Activated T-cell treated with anti-CD3 and anti-CD28 coated beads, Interleukin-2, amount 50 U/mL, for 4 hours (primary cell): Measurements from ENCODE around the gene PRIMA1. TPM values are rescaled to one million over a fixed set of nuclear protein-coding genes. Genes with fewer than 3 reads are reported as not detected.

Source experiments
- ATAC-seq, 2 donors: fragments of 200-7000 bp; cut with Tn5 transposase; one replicate each; pipeline ENCODE4 v1.10.0; 2021
- DNase-seq: peaks from one replicate; pipeline ENCODE4 v3.0.0-alpha.2; 2020
- H3K27me3 Mint-ChIP-seq: one replicate; pipeline ENCODE4 v1.8.0; 2021; ENCODE audit warnings: low read depth, mixed read lengths
- H3K36me3 Mint-ChIP-seq: one replicate; pipeline ENCODE4 v1.8.0; 2022; ENCODE audit warnings: mixed read lengths; ENCODE audit not compliant: insufficient read depth
- H3K4me1 Mint-ChIP-seq: one replicate; pipeline ENCODE4 v1.8.0; 2021; ENCODE audit warnings: low read depth, mixed read lengths
- H3K4me3 Mint-ChIP-seq: one replicate; pipeline ENCODE4 v1.8.0; 2021; ENCODE audit warnings: mild to moderate bottlenecking, moderate library complexity, mixed read lengths
- H3K9me3 Mint-ChIP-seq: one replicate; pipeline ENCODE4 v1.8.0; 2021; ENCODE audit warnings: mixed read lengths
- total RNA-seq, 3 donors: library from RNA; stranded (reverse); gene quantifications; one replicate each; pipeline ENCODE4 v1.2.1, GENCODE V29; 2021

PRIMA1 gene
- total RNA-seq, 3 donors from 2014 or later: not detected

GRCh38 chr14:93723001-93723400, 65.3 kb downstream of the PRIMA1 start:
- H3K9me3 Mint-ChIP-seq: no peaks in the 10 kb centered on the region
- peaks cover 1% of the 10 kb centered on the region for H3K27me3 Mint-ChIP-seq
- no peak for ATAC-seq
- no peaks in the 10 kb centered on the region for H3K36me3 Mint-ChIP-seq
- no peak for DNase-seq
- no peaks in the 10 kb centered on the region for H3K4me1 Mint-ChIP-seq
- no peak overlapping the region for H3K4me3 Mint-ChIP-seq

GRCh38 chr14:93720981-93721483, 67.3 kb downstream of the PRIMA1 start:
- no peak for ATAC-seq
- H3K4me1 Mint-ChIP-seq: no peaks in the 10 kb centered on the region
- DNase-seq: no peak
- no peaks in the 10 kb centered on the region for H3K27me3 Mint-ChIP-seq
- H3K4me3 Mint-ChIP-seq: no peak overlapping the region
- no peaks in the 10 kb centered on the region for H3K36me3 Mint-ChIP-seq
- H3K9me3 Mint-ChIP-seq: no peaks in the 10 kb centered on the region

DNA sequence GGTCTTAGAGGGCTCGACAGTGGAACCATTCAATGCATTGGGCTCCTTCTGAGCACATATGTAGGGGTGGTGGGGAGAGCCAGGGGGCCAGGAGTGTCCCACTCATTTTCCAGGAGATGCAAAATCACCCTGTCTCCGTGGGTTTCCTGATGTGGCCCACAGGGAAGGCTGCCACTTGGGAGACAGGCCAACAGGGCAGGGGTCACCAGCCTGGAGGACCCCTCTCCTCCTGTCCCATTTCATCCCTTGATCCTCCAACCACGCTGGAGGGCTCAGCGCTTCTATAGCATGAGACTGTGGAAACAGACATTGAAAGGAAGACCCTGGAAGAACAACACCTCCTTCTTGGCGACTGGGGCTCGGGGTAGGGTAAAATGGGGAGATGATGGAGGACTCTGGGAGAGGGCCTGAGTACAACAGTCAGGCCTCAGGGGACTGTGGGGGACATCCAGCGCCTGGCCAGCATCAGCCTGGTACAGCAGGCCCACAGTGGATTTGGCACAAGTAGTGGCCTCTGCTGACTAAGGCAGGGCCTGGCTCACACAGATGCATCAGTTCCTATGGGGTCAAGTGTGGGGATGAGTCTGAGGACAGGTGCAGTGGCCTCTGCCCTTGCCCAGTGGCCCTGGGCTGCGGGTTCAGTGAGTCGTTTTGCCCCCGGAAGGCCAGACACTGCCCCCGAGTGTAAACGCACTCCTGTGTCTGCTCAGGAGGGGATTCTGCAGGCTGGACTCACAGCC, 68.0 kb downstream of the PRIMA1 start:
- Mint-ChIP-seq H3K36me3 (no peaks in the 10 kb centered on the region), H3K27me3 (peaks cover 4% of the 10 kb centered on the region), H3K4me1 (no peaks in the 10 kb centered on the region), H3K4me3 (no peak overlapping the region), H3K9me3 (no peaks in the 10 kb centered on the region)
- ATAC-seq: no peak
- DNase-seq: no peak

DNA sequence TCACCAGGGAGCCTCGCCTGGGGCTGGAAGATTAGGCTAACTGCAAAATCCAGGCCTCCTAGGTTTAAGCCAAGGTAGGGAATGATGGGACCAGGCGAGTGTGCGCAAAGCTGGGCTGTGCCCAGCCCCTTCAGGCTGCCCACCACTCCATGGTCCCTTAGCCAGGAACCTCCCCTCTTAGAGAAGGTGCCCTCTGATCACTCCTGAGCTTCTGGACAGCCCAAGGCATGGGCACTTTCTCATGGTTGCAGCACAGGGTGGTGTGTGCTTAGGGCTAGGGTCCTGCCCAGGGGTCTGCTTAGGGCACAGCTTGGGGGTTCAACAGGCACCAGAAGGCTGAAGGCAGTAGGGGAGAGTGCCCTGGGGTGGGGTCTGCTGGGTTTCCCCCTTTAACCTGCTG, 69.0 kb downstream of the PRIMA1 start:
- DNase-seq: no peak
- Mint-ChIP-seq H3K4me3 (no peak overlapping the region), H3K4me1 (no peaks in the 10 kb centered on the region), H3K9me3 (no peaks in the 10 kb centered on the region), H3K27me3 (peaks cover 4% of the 10 kb centered on the region), H3K36me3 (no peaks in the 10 kb centered on the region)
- no peak for ATAC-seq

GRCh38 chr14:93717668-93718320, 70.5 kb downstream of the PRIMA1 start:
- ATAC-seq: no peak
- H3K4me3 Mint-ChIP-seq: no peak overlapping the region
- DNase-seq: no peak
- H3K4me1 Mint-ChIP-seq: no peaks in the 10 kb centered on the region
- no peaks in the 10 kb centered on the region for H3K9me3 Mint-ChIP-seq
- no peaks in the 10 kb centered on the region for H3K36me3 Mint-ChIP-seq
- H3K27me3 Mint-ChIP-seq: peaks cover 4% of the 10 kb centered on the region

- H3K4me1 Mint-ChIP-seq: no peaks in the 10 kb centered on the region
- H3K9me3 Mint-ChIP-seq: no peaks in the 10 kb centered on the region
- DNase-seq: no peak
- H3K4me3 Mint-ChIP-seq: no peak overlapping the region
- no peak for ATAC-seq
- H3K36me3 Mint-ChIP-seq: no peaks in the 10 kb centered on the region
- peaks cover 4% of the 10 kb centered on the region for H3K27me3 Mint-ChIP-seq
Observed at GRCh38 chr14:93716746-93717667, 71.3 kb downstream of the PRIMA1 start.

DNA sequence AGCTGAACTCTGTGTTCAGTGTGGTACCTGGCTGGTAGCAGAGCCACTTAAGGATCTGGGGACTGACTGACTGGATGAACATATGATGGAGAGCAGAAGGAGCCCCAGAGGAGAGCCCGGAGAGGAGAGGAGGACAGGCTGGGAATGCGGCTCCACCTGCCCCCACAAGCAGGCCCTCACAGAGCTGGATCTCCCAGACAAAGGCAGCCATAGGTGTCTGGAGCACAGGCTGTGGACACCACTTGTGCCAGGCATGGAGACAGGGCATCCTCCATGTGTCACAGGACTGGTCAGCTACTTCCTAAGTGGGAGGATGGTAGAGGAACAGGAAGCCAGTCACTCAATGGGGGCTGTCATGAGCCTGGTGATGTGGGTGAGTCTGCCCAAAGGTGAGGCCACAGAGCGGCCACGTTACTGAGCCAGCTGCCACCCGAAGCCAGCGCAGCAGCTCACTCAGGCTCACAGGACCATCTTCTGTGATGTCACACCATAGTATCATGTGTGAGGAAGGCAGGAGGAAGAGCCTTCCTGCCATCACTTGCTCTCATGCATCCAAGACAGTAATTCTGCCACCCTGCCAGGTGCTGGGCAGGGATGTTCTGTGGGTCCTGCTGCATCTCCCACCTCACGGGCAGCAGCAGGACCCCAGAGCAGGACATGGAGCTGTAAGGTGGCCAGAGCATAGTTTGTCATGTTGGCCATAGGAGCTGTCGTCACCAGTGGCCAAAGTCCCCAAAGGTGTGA, 72.1 kb downstream of the PRIMA1 start:
- no peak overlapping the region for H3K4me3 Mint-ChIP-seq
- H3K4me1 Mint-ChIP-seq: no peaks in the 10 kb centered on the region
- H3K27me3 Mint-ChIP-seq: peaks cover 4% of the 10 kb centered on the region
- ATAC-seq (no peak), DNase-seq (no peak)
- no peaks in the 10 kb centered on the region for H3K36me3 Mint-ChIP-seq
- H3K9me3 Mint-ChIP-seq: no peaks in the 10 kb centered on the region

- Mint-ChIP-seq H3K4me1 (no peaks in the 10 kb centered on the region), H3K4me3 (no peak overlapping the region), H3K36me3 (no peaks in the 10 kb centered on the region), H3K9me3 (no peaks in the 10 kb centered on the region), H3K27me3 (peaks cover 4% of the 10 kb centered on the region)
- DNase-seq (no peak), ATAC-seq (no peak)
Observed at GRCh38 chr14:93715279-93715927, 72.9 kb downstream of the PRIMA1 start.

DNA sequence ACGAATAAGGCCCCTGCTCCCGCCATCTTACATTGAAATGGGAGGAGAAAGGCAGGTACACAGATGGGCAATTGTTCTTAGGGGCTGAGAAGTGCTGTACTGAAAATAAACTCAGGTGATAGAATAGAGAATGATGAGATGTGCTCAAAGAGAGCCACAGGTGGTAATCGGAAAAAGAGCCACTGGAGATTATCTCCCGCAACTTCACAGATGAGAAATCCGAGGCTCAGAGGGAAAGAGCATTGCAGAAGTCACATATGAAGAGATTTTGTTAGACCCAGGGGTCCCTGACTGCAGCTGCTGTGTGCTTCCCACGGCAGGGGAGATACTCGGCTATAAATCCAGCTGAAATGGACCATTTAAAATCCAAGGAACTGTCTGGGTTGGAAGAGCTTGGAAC, 73.7 kb downstream of the PRIMA1 start:
- Mint-ChIP-seq H3K27me3 (peaks cover 4% of the 10 kb centered on the region), H3K9me3 (no peaks in the 10 kb centered on the region), H3K4me1 (no peaks in the 10 kb centered on the region), H3K4me3 (no peak overlapping the region), H3K36me3 (no peaks in the 10 kb centered on the region)
- DNase-seq: no peak
- no peak for ATAC-seq

GRCh38 chr14:93713726-93714405, 74.4 kb downstream of the PRIMA1 start:
- H3K9me3 Mint-ChIP-seq: no peaks in the 10 kb centered on the region
- H3K36me3 Mint-ChIP-seq: no peaks in the 10 kb centered on the region
- H3K27me3 Mint-ChIP-seq: peaks cover 4% of the 10 kb centered on the region
- DNase-seq (no peak), ATAC-seq (no peak)
- H3K4me1 Mint-ChIP-seq: no peaks in the 10 kb centered on the region
- H3K4me3 Mint-ChIP-seq: no peak overlapping the region

DNA sequence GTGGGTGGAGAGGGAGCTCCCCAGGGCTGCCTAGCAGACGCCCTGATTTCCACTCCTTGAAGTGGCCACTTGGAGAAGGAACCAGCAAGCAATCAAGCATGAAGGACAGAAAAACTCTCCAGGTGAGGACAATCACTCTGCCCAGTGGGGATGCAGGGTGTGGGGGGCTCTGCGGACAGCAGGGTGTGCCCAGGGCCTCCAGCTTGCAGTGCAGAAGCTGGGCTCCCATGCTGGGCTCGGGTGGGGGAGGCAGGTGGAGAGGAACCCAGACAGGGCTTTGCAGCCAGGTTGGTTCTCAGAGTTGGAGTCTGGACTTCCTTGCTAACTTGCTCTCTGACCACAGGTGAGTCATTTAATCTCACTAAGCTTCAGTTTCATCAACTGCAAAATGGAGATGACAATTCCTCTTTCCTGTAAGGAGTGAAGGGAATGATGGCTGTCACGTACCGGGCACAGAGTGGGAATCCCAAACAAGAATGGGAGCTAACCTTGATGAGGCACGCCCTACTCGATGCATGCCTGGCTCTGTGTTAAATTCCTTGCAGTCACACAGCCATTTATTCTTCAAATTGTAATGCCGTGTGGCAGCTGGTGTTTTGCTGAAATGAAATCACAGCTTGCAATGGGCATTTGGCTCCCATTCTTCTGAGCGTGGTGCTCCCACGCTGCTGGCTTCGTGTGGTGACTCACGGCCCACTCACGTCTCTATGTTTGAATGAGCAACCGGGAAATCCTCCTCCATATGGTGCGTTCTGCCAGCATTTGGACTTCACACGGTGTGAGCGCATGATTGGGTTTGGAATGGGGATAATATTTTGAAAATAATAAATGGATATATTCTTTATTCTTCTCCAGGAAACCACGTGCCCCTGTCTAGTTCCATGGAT, 75.2 kb downstream of the PRIMA1 start:
- Mint-ChIP-seq H3K4me1 (no peaks in the 10 kb centered on the region), H3K4me3 (no peak overlapping the region), H3K27me3 (peaks cover 4% of the 10 kb centered on the region), H3K9me3 (no peaks in the 10 kb centered on the region), H3K36me3 (no peaks in the 10 kb centered on the region)
- DNase-seq: no peak
- ATAC-seq: no peak

DNA sequence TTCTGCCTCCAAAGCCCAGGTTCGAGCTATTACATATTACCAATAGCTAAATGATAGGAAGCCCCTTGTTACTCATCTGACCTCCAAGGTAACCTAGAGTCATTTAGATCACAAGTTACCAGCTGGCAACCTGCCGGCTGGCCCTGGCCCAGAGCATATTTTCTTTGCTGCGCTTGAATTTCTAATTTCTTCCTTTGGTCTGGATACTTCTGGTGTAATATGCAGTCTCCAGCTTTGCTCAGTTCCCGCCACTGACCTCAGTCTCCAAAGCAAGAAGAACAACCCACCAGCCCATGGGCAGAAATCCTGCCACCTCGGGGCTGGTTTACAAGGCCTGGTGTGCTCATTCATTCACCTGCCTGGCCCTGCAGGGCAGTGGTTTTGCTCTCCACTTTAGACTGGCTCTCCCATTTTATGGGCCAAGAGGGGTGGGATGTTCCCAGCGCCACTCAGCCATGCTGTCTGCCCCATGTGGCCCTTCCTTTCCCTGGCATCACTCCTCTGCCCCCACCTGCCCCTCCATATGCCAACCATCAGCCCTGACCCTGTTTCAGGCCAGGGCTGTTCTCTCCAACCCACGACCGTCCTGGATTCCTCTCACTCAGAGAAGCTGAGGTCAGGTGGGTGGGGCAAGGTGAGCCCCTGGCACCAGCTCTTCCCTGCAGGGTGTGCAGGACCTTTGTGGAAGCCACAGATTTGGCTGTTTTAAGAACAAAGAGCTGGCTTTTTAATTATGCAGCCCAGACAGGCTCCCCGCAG, 76.0 kb downstream of the PRIMA1 start:
- H3K27me3 Mint-ChIP-seq: peaks cover 4% of the 10 kb centered on the region
- H3K4me1 Mint-ChIP-seq: no peaks in the 10 kb centered on the region
- no peaks in the 10 kb centered on the region for H3K9me3 Mint-ChIP-seq
- no peak overlapping the region for H3K4me3 Mint-ChIP-seq
- no peaks in the 10 kb centered on the region for H3K36me3 Mint-ChIP-seq
- ATAC-seq: no peak
- DNase-seq: no peak
